Measurements from ENCODE around the gene CHIC2. TPM values are rescaled to one million over a fixed set of nuclear protein-coding genes. Genes with fewer than 3 reads are reported as not detected.

Gene CHIC2
- total RNA-seq, 1 donor from 2014 or later, result 51.3 TPM

Small RNA genes within 50 kb of the gene (small RNA-seq; reads per million reads assigned to genes)
- gene AC110792.1, result not detected
- gene AC110792.3, result not detected

Other genes starting within 250 kb of the CHIC2 start
- 1.1 TPM for gene GSX2, start 35.6 kb upstream of the CHIC2 start, total RNA-seq
- gene PDGFRA, start 164.7 kb upstream of the CHIC2 start, total RNA-seq, result 74.7 TPM